ENCODE data around the gene CCDC171.

DNA sequence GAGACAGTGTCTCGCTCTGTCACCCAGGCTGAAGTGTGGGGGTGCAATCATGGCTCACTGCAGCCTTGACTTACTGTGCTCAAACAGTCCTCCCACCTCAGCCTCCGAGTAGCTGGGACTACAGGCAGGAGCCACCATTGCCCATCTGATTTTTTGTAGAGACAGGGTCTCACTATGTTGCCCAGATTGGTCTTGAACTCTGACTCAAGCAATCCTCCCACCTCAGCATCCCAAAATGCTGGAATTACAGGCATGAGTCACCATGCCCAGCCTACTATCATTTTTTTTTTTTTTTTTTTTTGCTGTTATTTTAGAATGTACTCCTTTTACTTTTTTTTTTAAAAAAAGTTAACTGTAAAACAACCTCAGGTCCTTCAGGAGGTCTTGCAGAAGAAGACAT lies 449.0 kb downstream of the CCDC171 start:
- TF ChIP-seq, protein P1, sequence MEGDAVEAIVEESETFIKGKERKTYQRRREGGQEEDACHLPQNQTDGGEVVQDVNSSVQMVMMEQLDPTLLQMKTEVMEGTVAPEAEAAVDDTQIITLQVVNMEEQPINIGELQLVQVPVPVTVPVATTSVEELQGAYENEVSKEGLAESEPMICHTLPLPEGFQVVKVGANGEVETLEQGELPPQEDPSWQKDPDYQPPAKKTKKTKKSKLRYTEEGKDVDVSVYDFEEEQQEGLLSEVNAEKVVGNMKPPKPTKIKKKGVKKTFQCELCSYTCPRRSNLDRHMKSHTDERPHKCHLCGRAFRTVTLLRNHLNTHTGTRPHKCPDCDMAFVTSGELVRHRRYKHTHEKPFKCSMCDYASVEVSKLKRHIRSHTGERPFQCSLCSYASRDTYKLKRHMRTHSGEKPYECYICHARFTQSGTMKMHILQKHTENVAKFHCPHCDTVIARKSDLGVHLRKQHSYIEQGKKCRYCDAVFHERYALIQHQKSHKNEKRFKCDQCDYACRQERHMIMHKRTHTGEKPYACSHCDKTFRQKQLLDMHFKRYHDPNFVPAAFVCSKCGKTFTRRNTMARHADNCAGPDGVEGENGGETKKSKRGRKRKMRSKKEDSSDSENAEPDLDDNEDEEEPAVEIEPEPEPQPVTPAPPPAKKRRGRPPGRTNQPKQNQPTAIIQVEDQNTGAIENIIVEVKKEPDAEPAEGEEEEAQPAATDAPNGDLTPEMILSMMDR (IDR thresholded peaks at IDR 0.05; ENCODE audit: insufficient read depth, low read length) = no peak
- no peak for TF ChIP-seq POLR2AphosphoS5 (IDR thresholded peaks at IDR 0.05; ENCODE audit: low read depth)

All from HL-60 (cell line).